HG03469 (cell line): ENCODE data around the gene PLSCR1.
A peak's percentile ranks its signal among the peaks of the same experiment; 100 is the strongest.
"Not testable (repeated sequence)": the region's sequence is repeated elsewhere in the genome, so short reads cannot be mapped to it uniquely, and the experiment has no call there.

Experiments
- ATAC-seq: cut with Tn5 transposase; IDR thresholded peaks from one replicate; pipeline ENCODE4 v1.9.1; 2021; ENCODE audit warnings: mild to moderate bottlenecking, moderate library complexity, moderate number of reproducible peaks; ENCODE audit not compliant: unreplicated experiment

The PLSCR1 gene

GRCh38 chr3:146517684-146518435 is 26.5 kb downstream of the PLSCR1 start:
- no peak for ATAC-seq

GRCh38 chr3:146513386-146514051 is 30.9 kb downstream of the PLSCR1 start:
- no peak for ATAC-seq

GRCh38 chr3:146511402-146512134 is 32.8 kb downstream of the PLSCR1 start:
- ATAC-seq = no peak

- no peak for ATAC-seq
Observed at GRCh38 chr3:146507331-146508120, 36.9 kb downstream of the PLSCR1 start.

- no peak for ATAC-seq
Observed at GRCh38 chr3:146505516-146505915, 38.9 kb downstream of the PLSCR1 start.

GRCh38 chr3:146504498-146505197 is 39.8 kb downstream of the PLSCR1 start:
- ATAC-seq = no peak

- ATAC-seq = peak; percentile 92
Observed at GRCh38 chr3:146503461-146504202, 40.8 kb downstream of the PLSCR1 start.

- no peak for ATAC-seq
Observed at GRCh38 chr3:146502887-146503460, 41.4 kb downstream of the PLSCR1 start.

GRCh38 chr3:146501752-146502151 is 42.7 kb downstream of the PLSCR1 start:
- ATAC-seq = peak; percentile 37

- ATAC-seq = no peak
Observed at GRCh38 chr3:146499701-146500100, 44.7 kb downstream of the PLSCR1 start.

GRCh38 chr3:146498002-146498736 is 46.2 kb downstream of the PLSCR1 start:
- no peak for ATAC-seq

- not testable (repeated sequence) for ATAC-seq
Observed at GRCh38 chr3:146497145-146497843, 47.1 kb downstream of the PLSCR1 start.

- no peak for ATAC-seq
Observed at GRCh38 chr3:146496726-146497125, 47.7 kb downstream of the PLSCR1 start.

- no peak for ATAC-seq
Observed at GRCh38 chr3:146496251-146496650, 48.2 kb downstream of the PLSCR1 start.

- no peak for ATAC-seq
Observed at GRCh38 chr3:146493761-146494160, 50.6 kb downstream of the PLSCR1 start.

GRCh38 chr3:146493221-146493620 is 51.2 kb downstream of the PLSCR1 start:
- ATAC-seq = no peak

- ATAC-seq = no peak
Observed at GRCh38 chr3:146491303-146491702, 53.1 kb downstream of the PLSCR1 start.

GRCh38 chr3:146485297-146485696 is 59.1 kb downstream of the PLSCR1 start:
- no peak for ATAC-seq
